AG04450 (cell line): ENCODE data around the gene KLHL29. TPM values are rescaled to one million over a fixed set of nuclear protein-coding genes. Genes with fewer than 3 reads are reported as not detected.

Source experiments
- CTCF ChIA-PET: fragments of 300-600, 350-600 bp; formaldehyde crosslinking; extraction: SDS; loops from one replicate; lab custom pipeline; 2022; ENCODE audit warnings: antibody characterized with exemption, inconsistent platforms; lab: Charles Lee
- POLR2A ChIA-PET: fragments of 350-600 bp; formaldehyde crosslinking; extraction: SDS; loops from one replicate; lab custom pipeline; 2021; ENCODE audit warnings: antibody characterized with exemption, inconsistent platforms; lab: Yijun Ruan, JAX
- DNase-seq: peaks from one replicate; pipeline ENCODE4 v3.0.0-alpha.2; 2011; ENCODE audit warnings: low read depth, low spot score
- H3K27ac ChIP-seq: one replicate; pipeline ENCODE4 v1.5.1; 2012; ENCODE audit warnings: low read depth, low read length, control low read depth
- H3K27me3 ChIP-seq: one replicate; pipeline ENCODE4 v1.6.0; 2012; ENCODE audit warnings: low read length; ENCODE audit not compliant: control insufficient read depth, insufficient read depth
- H3K4me3 ChIP-seq: 2 replicates; pipeline ENCODE4 v1.5.1; 2011; ENCODE audit warnings: mild to moderate bottlenecking, low read depth, low read length, control low read depth
- H3K9me3 ChIP-seq: 2 replicates; pipeline ENCODE4 v1.5.1; 2012; ENCODE audit warnings: low read length; ENCODE audit not compliant: control insufficient read depth, insufficient read depth
- CTCF ChIP-seq: IDR thresholded peaks from 2 replicates; pipeline ENCODE4 v1.5.1; 2011; ENCODE audit warnings: low read depth, low read length, control low read depth, inconsistent platforms
- polyA plus RNA-seq: library from polyadenylated mRNA; depleted of rRNA; stranded (reverse); fragments of >200 nt; gene quantifications from 2 replicates; pipeline ENCODE4 v1.2.3, GENCODE V29; 2011

KLHL29 gene
- polyA plus RNA-seq, 1 experiment, result 3.6 TPM

GRCh38 chr2:23673830-23674679 lies 289.1 kb downstream of the KLHL29 start:
- peak overlapping the region; percentile 31 for H3K27ac ChIP-seq
- no peak overlapping the region for H3K4me3 ChIP-seq
- DNase-seq, result no peak
- peaks cover 4% of the 10 kb centered on the region; the same call in 1 of the 2 replicates for H3K9me3 ChIP-seq
- ChIA-PET POLR2A (no interaction called here), CTCF (no interaction called here)
- H3K27me3 ChIP-seq, result no peaks in the 10 kb centered on the region
- TF ChIP-seq CTCF, result no peak

- Histone ChIP-seq H3K9me3 (peaks cover 4% of the 10 kb centered on the region; the same call in 1 of the 2 replicates), H3K27ac (no peak overlapping the region), H3K4me3 (no peak overlapping the region), H3K27me3 (no peaks in the 10 kb centered on the region)
- no peak for DNase-seq
- ChIA-PET CTCF (no interaction called here), POLR2A (no interaction called here)
- no peak for TF ChIP-seq CTCF
These were observed 290.5 kb downstream of the KLHL29 start for GRCh38 chr2:23675506-23675905.

GRCh38 chr2:23677836-23678235 lies 292.9 kb downstream of the KLHL29 start:
- H3K4me3 ChIP-seq, result no peak overlapping the region
- TF ChIP-seq CTCF, result no peak
- no peaks in the 10 kb centered on the region for H3K27me3 ChIP-seq
- ChIA-PET CTCF (no interaction called here), POLR2A (interaction anchor here (0.5 kb wide), 1 partner anchor 20 kb away, joined by 3 read pairs; no protein-coding TSS in a partner anchor)
- no peak for DNase-seq
- H3K9me3 ChIP-seq, result peaks cover 4% of the 10 kb centered on the region; the same call in 1 of the 2 replicates
- no peak overlapping the region for H3K27ac ChIP-seq

- Histone ChIP-seq H3K27ac (no peak overlapping the region), H3K27me3 (no peaks in the 10 kb centered on the region), H3K4me3 (no peak overlapping the region), H3K9me3 (peaks cover 4% of the 10 kb centered on the region; the same call in 1 of the 2 replicates)
- CTCF ChIA-PET, result no interaction called here
- TF ChIP-seq CTCF, result no peak
- POLR2A ChIA-PET, result no interaction called here
- no peak for DNase-seq
These were observed 294.1 kb downstream of the KLHL29 start for GRCh38 chr2:23679044-23679443.

GRCh38 chr2:23680951-23681350 lies 296.0 kb downstream of the KLHL29 start:
- DNase-seq, result no peak
- no peaks in the 10 kb centered on the region for H3K27me3 ChIP-seq
- ChIA-PET POLR2A (no interaction called here), CTCF (no interaction called here)
- H3K27ac ChIP-seq, result no peak overlapping the region
- TF ChIP-seq CTCF, result no peak
- H3K4me3 ChIP-seq, result no peak overlapping the region
- H3K9me3 ChIP-seq, result peaks cover 4% of the 10 kb centered on the region
